ENCODE results near the gene OGG1.
A peak's percentile ranks its signal among the peaks of the same experiment; 100 is the strongest.

Gene OGG1

GRCh38 chr3:9749645-9750555, at the start of gene OGG1:
Gene OGG1 (plus strand): TSS chr3:9749952. CDS start chr3:9750287, 335 bp downstream.
- DNase-seq: peak; percentile 97

GRCh38 chr3:9700536-9700935, 49.2 kb upstream of the OGG1 start:
- DNase-seq: no peak

GRCh38 chr3:9701006-9701405, 48.7 kb upstream of the OGG1 start:
- DNase-seq: no peak

- DNase-seq: no peak
Observed at GRCh38 chr3:9701711-9702110, 48.0 kb upstream of the OGG1 start.

- no peak for DNase-seq
Observed at GRCh38 chr3:9703240-9703639, 46.5 kb upstream of the OGG1 start.

- no peak for DNase-seq
Observed at GRCh38 chr3:9703736-9704346, 45.9 kb upstream of the OGG1 start, which contains the start of gene CPNE9. Gene CPNE9 (plus strand): TSS chr3:9703833. CDS start chr3:9703997, 164 bp downstream.

- DNase-seq: peak; percentile 6
Observed at GRCh38 chr3:9704347-9705322, 45.1 kb upstream of the OGG1 start.

GRCh38 chr3:9710174-9710739, 39.5 kb upstream of the OGG1 start:
- DNase-seq: no peak

- DNase-seq: no peak
Observed at GRCh38 chr3:9712415-9712814, 37.3 kb upstream of the OGG1 start.

- DNase-seq: no peak
Observed at GRCh38 chr3:9713142-9713541, 36.6 kb upstream of the OGG1 start.

- no peak for DNase-seq
Observed at GRCh38 chr3:9715136-9715535, 34.6 kb upstream of the OGG1 start.

- DNase-seq: peak; percentile 43
Observed at GRCh38 chr3:9715764-9716437, 33.9 kb upstream of the OGG1 start.

GRCh38 chr3:9716801-9717555, 32.8 kb upstream of the OGG1 start:
- DNase-seq: no peak

GRCh38 chr3:9717563-9717962, 32.2 kb upstream of the OGG1 start:
- DNase-seq: no peak

GRCh38 chr3:9718118-9718517, 31.6 kb upstream of the OGG1 start:
- no peak for DNase-seq

- DNase-seq: no peak
Observed at GRCh38 chr3:9721015-9721699, 28.6 kb upstream of the OGG1 start.

GRCh38 chr3:9721700-9722060, 28.1 kb upstream of the OGG1 start:
- no peak for DNase-seq

- no peak for DNase-seq
Observed at GRCh38 chr3:9725775-9726515, 23.8 kb upstream of the OGG1 start.

- peak; percentile 77 for DNase-seq
Observed at GRCh38 chr3:9727041-9727595, 22.6 kb upstream of the OGG1 start.

- DNase-seq: no peak
Observed at GRCh38 chr3:9727743-9728142, 22.0 kb upstream of the OGG1 start.
